ENCODE measurements around the gene LSM2.
A peak's percentile ranks its signal among the peaks of the same experiment; 100 is the strongest.
"Not testable (repeated sequence)": the region's sequence is repeated elsewhere in the genome, so short reads cannot be mapped to it uniquely, and the experiment has no call there.

The LSM2 gene

DNA sequence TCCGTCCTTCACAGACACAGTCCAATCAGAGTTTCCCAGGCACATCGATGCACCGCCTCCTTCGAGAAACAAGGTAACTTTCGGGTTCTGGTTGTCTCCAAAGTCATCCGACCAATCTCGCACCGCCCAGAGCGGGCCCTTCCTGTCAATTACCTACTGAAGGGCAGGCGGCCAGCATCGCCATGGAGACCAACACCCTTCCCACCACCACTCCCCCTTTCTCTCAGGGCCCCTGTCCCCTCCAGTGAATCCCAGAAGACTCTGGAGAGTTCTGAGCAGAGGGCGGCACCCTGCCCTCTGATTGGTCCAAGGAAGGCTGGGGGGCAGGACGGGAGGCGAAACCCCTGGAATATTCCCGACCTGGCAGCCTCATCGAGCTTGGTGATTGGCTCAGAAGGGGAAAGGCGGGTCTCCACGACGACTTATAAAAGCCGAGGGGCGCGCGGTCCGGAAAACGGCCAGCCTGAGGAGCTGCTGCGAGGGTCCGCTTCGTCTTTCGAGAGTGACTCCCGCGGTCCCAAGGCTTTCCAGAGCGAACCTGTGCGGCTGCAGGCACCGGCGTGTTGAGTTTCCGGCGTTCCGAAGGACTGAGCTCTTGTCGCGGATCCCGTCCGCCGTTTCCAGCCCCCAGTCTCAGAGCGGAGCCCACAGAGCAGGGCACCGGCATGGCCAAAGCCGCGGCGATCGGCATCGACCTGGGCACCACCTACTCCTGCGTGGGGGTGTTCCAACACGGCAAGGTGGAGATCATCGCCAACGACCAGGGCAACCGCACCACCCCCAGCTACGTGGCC, 20.7 kb upstream of the LSM2 start, which contains the start of gene HSPA1B:
HSPA1B (plus strand) TSS at position 453 of the 794 bp plus-strand sequence; CDS start at position 666, 213 bp downstream.
- DNase-seq: peak; percentile 100

DNA sequence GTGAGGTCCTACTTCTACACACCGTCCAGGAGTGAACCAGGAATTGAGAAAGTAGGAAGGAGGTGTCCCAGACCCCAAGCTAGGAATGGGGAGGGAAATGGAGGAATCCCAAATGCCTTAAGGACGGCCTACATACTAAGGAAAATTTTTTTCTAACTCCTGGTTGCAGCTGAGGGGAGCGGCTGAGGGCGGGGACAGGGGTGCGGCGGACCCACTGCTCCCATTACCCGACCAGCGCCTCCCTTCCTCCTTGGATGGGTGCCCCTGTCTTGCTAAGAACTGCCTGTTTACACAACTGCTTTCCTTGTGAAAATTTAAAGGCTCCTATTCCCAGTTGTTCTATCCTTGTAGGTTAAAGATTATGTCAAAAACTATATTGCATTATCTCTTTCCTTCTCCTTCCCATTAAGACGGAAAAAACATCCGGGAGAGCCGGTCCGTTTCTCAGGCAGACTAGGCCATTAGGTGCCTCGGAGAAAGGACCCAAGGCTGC, 20.1 kb upstream of the LSM2 start:
- peak; percentile 87 for DNase-seq

DNA sequence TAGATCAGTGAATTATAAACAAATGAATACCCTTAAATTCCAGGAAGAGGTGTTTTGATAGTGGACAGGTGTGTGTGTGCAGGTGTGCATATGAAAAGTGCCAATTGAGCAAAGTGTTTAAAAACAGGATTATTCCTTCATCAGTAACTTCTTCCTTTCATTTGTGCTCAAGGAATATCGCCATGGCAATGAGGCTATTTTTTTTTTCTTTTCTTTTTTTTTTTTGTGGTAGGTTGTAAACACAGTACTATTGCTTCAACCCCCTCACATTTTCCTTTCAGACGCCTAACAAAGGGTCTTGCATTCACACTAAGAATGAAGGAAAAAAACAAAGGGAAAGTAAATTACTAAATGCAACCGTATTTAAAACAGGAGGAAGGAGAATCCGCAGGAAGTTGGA, 18.8 kb upstream of the LSM2 start:
- no peak for DNase-seq

DNA sequence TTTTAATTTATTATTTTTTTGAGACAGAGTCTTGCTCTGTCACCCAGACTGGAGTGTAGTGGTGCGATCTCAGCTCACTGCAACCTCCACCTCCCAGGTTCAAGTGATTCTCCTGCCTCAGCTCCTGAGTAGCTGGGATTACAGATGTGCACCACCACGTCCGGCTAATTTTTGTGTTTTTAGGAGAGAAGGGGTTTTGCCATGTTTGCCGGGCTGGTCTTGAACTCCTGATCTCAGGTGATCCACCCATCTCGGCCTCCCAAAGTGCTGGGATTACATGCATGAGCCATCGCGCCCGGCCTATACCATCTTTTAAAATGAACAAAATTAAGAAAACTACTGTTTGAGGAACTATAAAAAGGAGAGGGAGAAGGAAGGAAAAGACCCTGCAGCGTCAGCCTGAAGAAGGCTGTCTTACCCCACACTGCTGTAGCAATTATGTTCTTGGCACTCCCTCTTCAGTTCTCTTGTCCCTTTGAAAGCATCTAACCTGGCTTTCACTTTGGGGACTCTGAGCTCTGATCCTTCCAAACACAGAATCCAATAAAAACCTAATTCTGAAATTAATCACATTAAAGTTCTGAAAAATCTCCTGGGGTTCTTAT, 16.9 kb upstream of the LSM2 start:
- not testable (repeated sequence) for DNase-seq

DNA sequence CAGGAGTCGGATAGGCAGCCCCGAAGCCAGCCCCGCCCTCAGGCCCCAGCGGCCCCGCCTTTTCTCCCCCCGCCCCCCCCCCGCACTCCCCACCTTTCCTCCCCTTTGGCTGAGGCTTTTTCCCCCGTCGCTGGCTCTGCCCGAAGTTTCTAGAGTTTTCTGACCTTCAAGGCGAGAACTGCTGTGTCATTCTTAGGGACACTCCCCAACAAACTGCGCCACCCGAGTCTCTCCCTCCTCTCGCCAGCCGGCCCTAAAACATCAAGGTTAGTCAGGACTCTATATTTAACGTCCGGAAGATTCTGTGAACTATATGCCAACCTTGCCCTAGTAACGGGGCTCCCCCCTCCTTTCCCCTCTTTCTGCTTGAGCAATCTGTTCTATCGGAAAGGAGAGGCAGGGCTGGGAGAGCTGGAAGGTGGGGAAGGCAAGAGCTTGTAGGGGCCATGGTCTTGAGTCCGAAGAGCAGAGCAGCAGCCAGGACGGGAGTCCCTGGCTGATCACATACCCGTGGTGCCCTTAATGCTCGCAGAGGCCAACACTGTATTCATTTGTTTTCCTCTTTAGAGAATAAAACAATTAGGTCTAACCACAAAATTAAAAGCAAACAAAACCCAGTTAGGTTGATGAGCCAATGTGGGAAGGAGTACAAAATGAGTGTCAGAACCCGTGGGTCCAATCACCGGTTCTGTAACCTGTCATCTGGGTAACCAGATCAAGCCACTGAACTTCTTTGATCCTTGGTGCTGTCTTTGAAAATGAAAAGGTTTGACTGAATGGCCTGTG, 15.5 kb upstream of the LSM2 start:
- peak; percentile 70 for DNase-seq

DNA sequence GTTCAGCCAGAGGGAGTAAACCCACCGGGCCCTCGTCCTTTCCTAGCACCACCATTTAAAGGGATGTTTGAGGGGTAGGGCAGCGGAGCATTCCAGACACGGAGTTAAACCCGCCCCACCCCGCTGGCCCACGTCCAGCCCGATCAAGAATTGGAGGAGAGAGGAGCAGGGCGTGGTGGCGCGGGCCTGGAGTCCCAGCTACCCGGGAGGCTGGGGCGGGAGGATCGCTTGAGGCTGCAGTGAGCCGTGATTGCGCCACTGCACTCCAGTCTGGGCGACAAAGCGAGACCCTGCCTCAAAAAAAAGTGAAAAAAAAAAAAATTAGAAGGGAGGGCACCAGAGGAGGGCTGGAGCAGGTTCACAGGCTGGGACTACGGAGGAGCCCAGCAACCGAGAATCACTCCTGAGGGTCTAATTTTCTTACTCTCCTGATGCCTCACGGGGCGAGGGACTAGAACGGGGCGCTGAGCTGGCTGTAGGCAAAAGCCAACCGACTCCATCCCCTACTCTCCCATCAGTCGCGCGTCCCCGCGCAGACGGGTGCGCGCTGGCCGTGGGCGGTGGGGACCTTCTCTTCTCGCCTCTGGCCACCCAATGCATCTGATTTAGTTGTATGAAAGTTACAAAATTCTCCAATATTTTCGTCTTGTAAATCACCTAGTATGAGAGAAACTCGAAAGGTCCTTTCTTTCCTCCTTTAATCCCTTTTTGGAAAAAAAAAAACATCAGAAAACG, 14.7 kb upstream of the LSM2 start:
- peak; percentile 43 for DNase-seq

DNA sequence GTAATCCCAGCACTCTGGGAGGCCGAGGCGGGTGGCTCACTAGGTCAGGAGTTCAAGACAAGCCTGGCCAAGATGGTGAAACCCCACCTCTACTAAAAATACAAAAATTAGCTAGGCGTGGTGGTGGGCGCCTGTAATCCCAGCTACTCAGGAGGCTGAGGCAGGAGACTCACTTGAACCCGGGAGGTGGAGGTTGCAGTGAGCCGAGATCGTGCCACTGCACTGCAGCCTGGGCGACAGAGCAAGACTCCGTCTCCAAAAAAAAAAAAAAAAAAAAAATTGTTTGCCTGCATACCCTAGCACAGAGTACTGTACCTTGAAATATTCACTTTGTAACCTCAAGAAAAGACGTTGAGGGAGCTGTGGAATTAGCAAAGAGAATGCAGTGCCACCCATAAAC, 13.6 kb upstream of the LSM2 start:
- not testable (repeated sequence) for DNase-seq

DNA sequence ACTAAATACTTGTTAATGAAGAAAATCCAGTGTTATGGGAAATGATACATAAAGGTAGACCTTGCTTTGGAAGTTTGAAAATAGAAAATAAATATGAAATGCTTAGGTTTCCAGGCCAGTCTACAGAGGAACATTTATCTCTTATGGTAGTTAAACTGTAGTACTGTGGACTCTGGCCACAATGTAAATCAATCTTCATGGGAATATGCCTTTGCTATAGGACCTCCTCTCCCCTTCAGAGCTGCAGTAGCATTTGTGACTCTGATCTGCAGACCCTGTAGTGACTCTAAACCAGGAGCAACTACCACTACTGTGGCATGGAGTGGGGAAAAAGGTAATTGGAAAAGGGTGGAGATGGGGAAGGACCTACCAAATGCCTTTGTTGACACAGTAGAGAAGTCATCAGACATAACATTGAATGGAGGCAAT, 13.1 kb upstream of the LSM2 start:
- no peak for DNase-seq

DNA sequence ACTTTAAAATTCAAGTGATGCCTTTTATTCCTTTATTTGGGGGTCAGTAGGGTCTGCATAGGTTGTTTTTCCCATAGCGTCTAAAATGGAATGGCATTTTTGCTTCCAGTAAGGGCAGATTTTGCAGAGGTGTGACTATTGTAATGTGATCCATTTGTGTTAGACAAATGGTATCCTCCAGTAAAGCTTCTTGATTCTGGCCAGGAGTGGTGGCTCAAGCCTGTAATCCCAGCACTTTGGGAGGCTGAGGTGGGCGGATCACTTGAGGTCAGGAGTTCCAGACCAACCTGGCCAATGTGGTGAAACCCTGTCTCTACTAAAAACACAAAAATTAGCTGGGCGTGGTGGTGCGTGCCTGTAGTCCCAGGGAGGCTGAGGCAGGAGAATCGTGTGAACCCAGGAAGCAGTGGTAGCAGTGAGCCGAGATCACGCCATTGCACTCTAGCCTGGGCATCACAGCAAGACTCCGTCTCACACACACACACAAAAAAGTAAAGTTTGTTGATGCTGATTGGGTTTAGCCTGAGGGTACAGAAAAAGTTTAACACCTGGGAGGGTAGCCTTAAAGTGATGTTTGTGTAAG, 11.3 kb upstream of the LSM2 start:
- DNase-seq: not testable (repeated sequence)

DNA sequence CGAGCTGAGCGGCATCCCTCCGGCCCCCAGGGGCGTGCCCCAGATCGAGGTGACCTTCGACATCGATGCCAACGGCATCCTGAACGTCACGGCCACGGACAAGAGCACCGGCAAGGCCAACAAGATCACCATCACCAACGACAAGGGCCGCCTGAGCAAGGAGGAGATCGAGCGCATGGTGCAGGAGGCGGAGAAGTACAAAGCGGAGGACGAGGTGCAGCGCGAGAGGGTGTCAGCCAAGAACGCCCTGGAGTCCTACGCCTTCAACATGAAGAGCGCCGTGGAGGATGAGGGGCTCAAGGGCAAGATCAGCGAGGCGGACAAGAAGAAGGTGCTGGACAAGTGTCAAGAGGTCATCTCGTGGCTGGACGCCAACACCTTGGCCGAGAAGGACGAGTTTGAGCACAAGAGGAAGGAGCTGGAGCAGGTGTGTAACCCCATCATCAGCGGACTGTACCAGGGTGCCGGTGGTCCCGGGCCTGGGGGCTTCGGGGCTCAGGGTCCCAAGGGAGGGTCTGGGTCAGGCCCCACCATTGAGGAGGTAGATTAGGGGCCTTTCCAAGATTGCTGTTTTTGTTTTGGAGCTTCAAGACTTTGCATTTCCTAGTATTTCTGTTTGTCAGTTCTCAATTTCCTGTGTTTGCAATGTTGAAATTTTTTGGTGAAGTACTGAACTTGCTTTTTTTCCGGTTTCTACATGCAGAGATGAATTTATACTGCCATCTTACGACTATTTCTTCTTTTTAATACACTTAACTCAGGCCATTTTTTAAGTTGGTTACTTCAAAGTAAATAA, 10.6 kb upstream of the LSM2 start:
- DNase-seq: not testable (repeated sequence)

DNA sequence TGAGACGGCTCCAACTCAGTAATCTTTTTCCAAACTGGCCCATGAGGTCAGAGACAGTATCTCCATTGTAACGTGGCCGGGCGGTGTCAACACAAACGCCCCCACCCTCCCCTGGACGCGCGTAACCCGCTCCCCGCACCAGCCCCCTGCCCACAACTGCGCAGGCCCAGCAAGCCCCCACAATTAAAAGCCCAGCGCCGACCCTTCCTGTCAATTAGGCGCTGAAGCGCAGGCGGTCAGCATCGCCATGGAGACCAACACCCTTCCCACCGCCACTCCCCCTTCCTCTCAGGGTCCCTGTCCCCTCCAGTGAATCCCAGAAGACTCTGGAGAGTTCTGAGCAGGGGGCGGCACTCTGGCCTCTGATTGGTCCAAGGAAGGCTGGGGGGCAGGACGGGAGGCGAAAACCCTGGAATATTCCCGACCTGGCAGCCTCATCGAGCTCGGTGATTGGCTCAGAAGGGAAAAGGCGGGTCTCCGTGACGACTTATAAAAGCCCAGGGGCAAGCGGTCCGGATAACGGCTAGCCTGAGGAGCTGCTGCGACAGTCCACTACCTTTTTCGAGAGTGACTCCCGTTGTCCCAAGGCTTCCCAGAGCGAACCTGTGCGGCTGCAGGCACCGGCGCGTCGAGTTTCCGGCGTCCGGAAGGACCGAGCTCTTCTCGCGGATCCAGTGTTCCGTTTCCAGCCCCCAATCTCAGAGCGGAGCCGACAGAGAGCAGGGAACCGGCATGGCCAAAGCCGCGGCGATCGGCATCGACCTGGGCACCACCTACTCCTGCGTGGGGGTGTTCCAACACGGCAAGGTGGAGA, 8.5 kb upstream of the LSM2 start, which contains the start of the genes HSPA1A and HSPA1L:
HSPA1A (plus strand) TSS at position 519 of the 814 bp plus-strand sequence; CDS start at position 733, 214 bp downstream.
HSPA1L (minus strand) TSS at position 259 of the 814 bp plus-strand sequence. CDS start 3,311 bp downstream, outside the sequence.
- DNase-seq: peak; percentile 98

DNA sequence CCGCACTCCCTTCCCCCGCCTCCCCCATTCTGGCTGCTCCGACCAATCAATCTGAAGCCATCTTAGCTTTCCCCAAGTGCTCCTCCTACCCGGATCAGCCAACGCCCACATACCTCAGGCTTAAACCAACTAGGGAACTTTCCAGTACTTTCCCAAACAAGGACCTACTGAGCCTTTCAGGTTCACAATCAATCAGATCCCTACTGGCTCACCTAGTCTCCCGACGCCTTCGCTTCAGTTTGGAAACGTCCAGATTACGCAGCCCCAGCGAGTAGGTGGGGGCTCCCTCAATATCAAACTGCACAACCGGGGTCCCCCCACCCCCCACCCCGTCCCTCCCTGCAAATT, 7.9 kb upstream of the LSM2 start:
- peak; percentile 99 for DNase-seq

DNA sequence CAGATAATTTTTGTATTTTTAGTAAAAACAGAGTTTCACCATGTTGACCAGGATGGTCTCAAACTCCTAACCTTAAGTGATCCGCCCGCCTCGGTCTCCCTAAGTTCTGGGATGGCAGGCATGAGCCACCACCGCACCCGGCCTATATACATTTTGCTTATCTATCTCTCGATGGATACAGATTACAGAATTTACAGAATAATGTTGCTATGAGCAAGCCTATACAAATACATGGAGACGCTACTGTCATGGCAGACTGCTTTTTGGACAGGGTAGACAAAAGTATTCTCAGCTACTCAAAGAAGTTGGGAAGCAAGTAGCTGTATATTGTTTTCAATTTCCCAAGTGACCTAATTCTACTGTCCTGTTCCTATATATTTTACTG, 6.7 kb upstream of the LSM2 start:
- no peak for DNase-seq

DNA sequence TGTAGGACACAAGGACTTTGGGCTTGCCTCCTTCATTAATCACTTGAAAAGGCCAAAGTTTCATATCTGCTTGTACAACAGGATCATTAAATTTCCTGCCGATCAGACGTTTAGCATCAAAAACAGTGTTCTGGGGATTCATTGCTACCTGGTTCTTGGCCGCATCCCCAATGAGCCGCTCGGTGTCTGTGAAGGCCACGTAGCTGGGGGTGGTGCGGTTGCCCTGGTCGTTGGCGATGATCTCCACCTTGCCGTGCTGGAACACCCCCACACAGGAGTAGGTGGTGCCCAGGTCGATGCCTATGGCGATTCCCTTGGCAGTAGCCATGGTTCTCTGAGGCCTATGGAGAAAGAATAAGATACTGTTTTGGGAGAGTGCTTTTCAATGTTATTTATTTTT, 4.9 kb upstream of the LSM2 start:
- DNase-seq: no peak

DNA sequence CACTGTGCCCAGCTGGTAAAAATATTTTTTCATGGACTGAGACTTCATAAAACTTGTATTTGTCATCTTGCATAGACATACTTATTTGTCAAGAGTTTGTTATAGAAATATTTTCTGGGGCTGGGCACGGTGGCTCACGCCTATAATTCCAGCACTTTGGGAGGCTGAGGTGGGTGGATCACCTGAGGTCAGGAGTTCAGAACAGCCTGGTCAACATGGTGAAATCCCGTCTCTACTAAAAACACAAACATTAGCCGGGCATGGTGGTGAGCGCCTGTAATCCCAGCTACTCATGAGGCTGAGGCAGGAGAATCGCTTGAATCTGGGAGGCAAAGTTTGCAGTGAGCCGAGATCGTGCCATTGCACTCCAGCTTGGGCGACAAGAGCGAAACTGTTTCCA, 1.8 kb upstream of the LSM2 start:
- DNase-seq: not testable (repeated sequence)

DNA sequence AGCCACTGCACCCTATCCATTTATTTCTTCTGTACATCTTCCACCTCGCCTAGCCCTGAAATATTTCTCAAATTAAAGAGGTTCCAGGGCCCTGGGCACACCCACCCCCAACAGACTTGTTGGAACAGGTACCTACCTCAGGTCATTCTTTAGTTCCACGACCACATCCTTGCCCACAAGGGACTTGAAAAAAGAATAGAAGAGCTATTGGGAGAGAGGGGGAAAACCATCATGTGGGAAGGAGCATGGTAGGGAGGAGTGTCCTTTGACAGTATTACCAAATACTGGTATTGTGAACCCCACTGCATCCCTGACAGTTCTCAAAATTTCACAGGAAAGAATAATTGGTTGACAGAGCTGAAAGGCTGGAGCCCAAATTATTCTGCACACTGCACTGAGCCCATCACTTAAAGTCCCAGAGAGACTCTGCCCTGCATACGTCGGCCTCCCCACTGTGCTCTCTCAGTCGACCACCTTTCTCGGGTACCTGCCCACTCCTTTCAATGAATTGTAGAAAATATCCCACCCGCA, 762 bp downstream of the LSM2 start:
- DNase-seq: no peak

DNA sequence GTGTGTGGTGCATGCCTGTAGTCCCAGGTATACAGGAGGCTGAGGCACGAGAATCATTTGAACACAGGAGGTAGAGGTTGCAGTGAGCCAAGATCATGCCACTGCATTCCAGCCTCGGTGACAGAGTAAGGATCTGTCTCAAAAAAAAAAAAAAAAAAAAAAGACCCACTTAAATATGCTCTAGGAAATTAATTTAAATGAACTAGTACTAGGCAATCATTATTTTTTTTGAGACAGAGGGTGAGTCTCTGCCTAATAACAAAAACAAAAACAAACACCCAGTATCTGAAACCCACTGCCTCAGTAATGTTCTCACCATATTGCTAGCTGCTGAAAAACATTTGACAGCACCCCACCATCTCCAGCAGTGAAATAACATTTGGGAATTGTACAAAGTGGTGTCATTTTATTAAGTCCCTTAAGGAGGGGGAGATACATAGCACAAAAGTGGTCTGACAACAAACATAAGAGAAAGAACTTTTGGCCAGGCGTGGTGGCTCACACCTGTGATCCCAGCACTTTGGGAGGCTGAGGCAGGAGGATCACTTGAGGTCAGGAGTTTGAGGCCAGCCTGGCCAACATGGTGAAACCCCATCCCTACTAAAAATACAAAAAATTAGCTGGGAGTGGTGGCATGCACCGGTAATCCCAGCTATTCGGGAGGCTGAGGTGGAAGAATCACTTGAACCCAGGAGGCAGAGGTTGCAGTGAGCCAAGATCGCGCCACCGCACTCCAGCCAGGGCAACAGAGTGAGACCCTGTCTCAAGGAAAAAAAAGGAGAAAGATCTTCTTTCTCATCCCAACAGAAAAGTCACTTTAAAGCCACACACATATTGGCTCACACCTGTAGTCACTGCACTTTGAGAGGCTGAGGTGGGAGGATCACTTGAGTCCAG, 5.5 kb downstream of the LSM2 start:
- not testable (repeated sequence) for DNase-seq

DNA sequence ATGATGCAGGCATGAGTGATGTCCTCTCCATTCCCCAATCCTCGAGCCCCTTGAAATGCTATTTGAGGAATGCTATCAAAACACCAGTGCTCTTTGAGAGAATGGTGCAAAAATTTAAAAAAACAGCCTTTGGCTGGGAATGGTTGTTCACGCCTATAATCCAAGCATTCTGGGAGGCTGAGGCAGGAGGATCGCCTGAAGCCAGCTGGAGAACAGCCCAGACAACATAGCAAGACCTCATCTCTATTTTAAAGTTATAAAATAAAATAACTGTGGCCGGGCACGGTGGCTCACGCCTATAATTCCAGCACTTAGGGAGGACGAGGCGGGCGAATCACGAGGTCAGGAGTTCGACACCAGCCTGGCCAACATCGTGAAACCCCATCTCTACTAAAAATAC, 7.0 kb downstream of the LSM2 start:
- no peak for DNase-seq

DNA sequence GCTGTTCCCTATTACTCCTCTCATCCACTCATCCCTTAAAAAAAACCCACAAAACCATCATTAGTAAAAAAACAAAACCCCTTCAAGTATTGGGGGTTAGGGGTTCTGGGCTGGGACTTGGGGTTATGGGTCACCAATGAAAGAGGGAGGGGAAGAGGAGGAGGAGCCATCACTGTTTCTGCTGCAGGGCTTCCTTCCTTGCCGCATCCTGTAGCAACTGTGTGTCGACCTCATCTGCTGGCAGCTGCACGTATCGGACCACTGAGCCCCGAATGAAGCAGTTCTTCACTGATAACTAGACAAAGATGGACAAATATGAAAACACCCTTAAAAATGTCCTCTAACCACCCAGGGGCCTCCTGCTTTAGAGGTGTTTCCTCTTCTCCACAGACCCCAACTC, 9.2 kb downstream of the LSM2 start:
- DNase-seq: no peak
